ENCODE measurements around the gene PADI2. TPM values are rescaled to one million over a fixed set of nuclear protein-coding genes. Genes with fewer than 3 reads are reported as not detected.
A peak's percentile ranks its signal among the peaks of the same experiment; 100 is the strongest.

PADI2 gene
- polyA plus RNA-seq (2012; ENCODE audit: insufficient read depth, insufficient read length, low read depth), result not detected

GRCh38 chr1:17119076-17119772 is at the start of gene PADI2:
Gene PADI2 (minus strand): TSS chr1:17119451. CDS start chr1:17119371, 80 bp downstream.
- no peak within 1 kb of the TSS for H3K4me3 ChIP-seq (ENCODE audit: low read depth, low read length)
- no peaks in the 10 kb centered on the region for H3K9me3 ChIP-seq
- H3K36me3 ChIP-seq, result no peaks in the 10 kb centered on the region
- peaks cover 18% of the 10 kb centered on the region for H3K27me3 ChIP-seq
- peak; percentile 63 for DNase-seq
- TF ChIP-seq CTCF (IDR thresholded peaks at IDR 0.05; ENCODE audit: low read depth, low read length), result no peak
- no peaks in the 10 kb centered on the region for H3K4me1 ChIP-seq

- Histone ChIP-seq H3K4me1 (no peaks in the 10 kb centered on the region), H3K9me3 (no peaks in the 10 kb centered on the region), H3K36me3 (no peaks in the 10 kb centered on the region), H3K27me3 (no peaks in the 10 kb centered on the region), H3K4me3 (ENCODE audit: low read depth, low read length) (no peak overlapping the region)
- DNase-seq, result no peak
- no peak for TF ChIP-seq CTCF (IDR thresholded peaks at IDR 0.05; ENCODE audit: low read depth, low read length)
Measured at GRCh38 chr1:17168091-17168876, 49.0 kb upstream of the PADI2 start.

GRCh38 chr1:17167786-17168090 is 48.5 kb upstream of the PADI2 start:
- H3K4me3 ChIP-seq (ENCODE audit: low read depth, low read length), result no peak overlapping the region
- no peak for TF ChIP-seq CTCF (IDR thresholded peaks at IDR 0.05; ENCODE audit: low read depth, low read length)
- no peaks in the 10 kb centered on the region for H3K36me3 ChIP-seq

GRCh38 chr1:17167041-17167785 is 48.0 kb upstream of the PADI2 start:
- no peaks in the 10 kb centered on the region for H3K4me1 ChIP-seq
- no peak for DNase-seq
- H3K27me3 ChIP-seq, result no peaks in the 10 kb centered on the region
- H3K36me3 ChIP-seq, result no peaks in the 10 kb centered on the region
- no peak for TF ChIP-seq CTCF (IDR thresholded peaks at IDR 0.05; ENCODE audit: low read depth, low read length)
- H3K9me3 ChIP-seq, result no peaks in the 10 kb centered on the region
- H3K4me3 ChIP-seq (ENCODE audit: low read depth, low read length), result no peak overlapping the region

More at GRCh38 chr1:17167786-17168090, 48.5 kb upstream of the PADI2 start:
- Histone ChIP-seq H3K27me3 (no peaks in the 10 kb centered on the region), H3K4me1 (no peaks in the 10 kb centered on the region), H3K9me3 (no peaks in the 10 kb centered on the region)
- no peak for DNase-seq

GRCh38 chr1:17165823-17166222 is 46.6 kb upstream of the PADI2 start:
- Histone ChIP-seq H3K36me3 (no peaks in the 10 kb centered on the region), H3K4me1 (no peaks in the 10 kb centered on the region), H3K4me3 (ENCODE audit: low read depth, low read length) (no peak overlapping the region), H3K27me3 (no peaks in the 10 kb centered on the region), H3K9me3 (no peaks in the 10 kb centered on the region)
- TF ChIP-seq CTCF (IDR thresholded peaks at IDR 0.05; ENCODE audit: low read depth, low read length), result no peak
- DNase-seq, result no peak

Measured in BE2C (cell line).